HepG2 (cell line): ENCODE results near the gene CDT1. TPM values are rescaled to one million over a fixed set of nuclear protein-coding genes. Genes with fewer than 3 reads are reported as not detected.

Experiments used
- AKAP8 ChIP-seq: sonication (generic); formaldehyde crosslinking; IDR thresholded peaks from 2 replicates; pipeline ENCODE4 v1.5.1; 2020; ENCODE audit warnings: mild to moderate bottlenecking, missing genetic modification reagents
- ASH2L ChIP-seq: fragments of 300-600, 200-600 bp; sonication (generic); IDR thresholded peaks from 2 replicates; pipeline ENCODE4 v1.7.0; 2017; ENCODE audit warnings: low read depth, mild to moderate bottlenecking, moderate library complexity, mixed read lengths, low read length; ENCODE audit not compliant: insufficient read length
- ATF2 ChIP-seq: sonication (generic); formaldehyde crosslinking; IDR thresholded peaks from 2 replicates; pipeline ENCODE4 v1.4.0; 2020; ENCODE audit warnings: missing genetic modification reagents
- DR1 ChIP-seq: sonication (generic); formaldehyde crosslinking; IDR thresholded peaks from 2 replicates; pipeline ENCODE4 v1.8.0; 2021; ENCODE audit warnings: mild to moderate bottlenecking, missing genetic modification reagents, inconsistent platforms
- HDAC1 ChIP-seq: sonication (generic); formaldehyde crosslinking; IDR thresholded peaks from 2 replicates; pipeline ENCODE4 v1.5.1; 2020; ENCODE audit warnings: mild to moderate bottlenecking, missing genetic modification reagents
- HNRNPH1 ChIP-seq: fragments of 200-400 bp; formaldehyde crosslinking; optimal IDR thresholded peaks from 2 replicates; pipeline ENCODE3; 2017; ENCODE audit warnings: mild to moderate bottlenecking, low read depth, low read length
- HNRNPL ChIP-seq: fragments of 200-400 bp; formaldehyde crosslinking; IDR thresholded peaks from 2 replicates; pipeline ENCODE4 v1.6.1; 2017; ENCODE audit warnings: mild to moderate bottlenecking, low read depth, low read length
- MBNL3 ChIP-seq: fragments of 250-450 bp; sonication (Bioruptor Pico); conservative IDR thresholded peaks from 2 replicates; pipeline ENCODE4 v1.8.0; 2022; ENCODE audit warnings: mild to moderate bottlenecking, inconsistent platforms
- MLXIP ChIP-seq: sonication (generic); formaldehyde crosslinking; IDR thresholded peaks from 2 replicates; pipeline ENCODE4 v1.9.0; 2021; ENCODE audit warnings: missing genetic modification reagents, borderline replicate concordance
- MNT ChIP-seq: fragments of 450-650 bp; IDR thresholded peaks from 2 replicates; pipeline ENCODE4 v1.6.1; 2016
- NPAS2 ChIP-seq: sonication (generic); formaldehyde crosslinking; IDR thresholded peaks from 2 replicates; pipeline ENCODE4 v1.8.0; 2022; ENCODE audit warnings: mild to moderate bottlenecking, missing genetic modification reagents, borderline replicate concordance
- NR3C1 ChIP-seq: sonication (generic); formaldehyde crosslinking; IDR thresholded peaks from 2 replicates; pipeline ENCODE4 v1.4.0; 2020; ENCODE audit warnings: missing genetic modification reagents
- POLR2A ChIP-seq, 2 experiments: IDR thresholded peaks; 2 replicates each; pipeline ENCODE4 v1.6.1; 2011; ENCODE audit warnings: low read depth in 2 of 2, low read length in 2 of 2, mild to moderate bottlenecking in 1 of 2, moderate library complexity in 1 of 2; ENCODE audit not compliant: insufficient read depth in 1 of 2
- REXO4 ChIP-seq: sonication (generic); formaldehyde crosslinking; IDR thresholded peaks from 2 replicates; pipeline ENCODE4 v1.8.0; 2022; ENCODE audit warnings: missing genetic modification reagents, mild to moderate bottlenecking, borderline replicate concordance
- SIN3B ChIP-seq: fragments of 150-350 bp; IDR thresholded peaks from 2 replicates; pipeline ENCODE4 v1.6.1; 2014; ENCODE audit warnings: low read length
- ZNF335 ChIP-seq: sonication (generic); formaldehyde crosslinking; IDR thresholded peaks from 2 replicates; pipeline ENCODE4 v1.4.0; 2020; ENCODE audit warnings: missing genetic modification reagents
- ZNF432 ChIP-seq: sonication (generic); formaldehyde crosslinking; IDR thresholded peaks from 2 replicates; pipeline ENCODE4 v1.5.0; 2020; ENCODE audit warnings: missing genetic modification reagents, mild to moderate bottlenecking, borderline replicate concordance
- ZNF441 ChIP-seq: sonication (generic); formaldehyde crosslinking; IDR thresholded peaks from 2 replicates; pipeline ENCODE4 v1.7.0; 2021; ENCODE audit warnings: missing genetic modification reagents, borderline replicate concordance
- polyA plus RNA-seq, 8 experiments: library from polyadenylated mRNA; depleted of rRNA in 3 of 8; stranded (reverse) in 7 of 8; unstranded in 1 of 8; fragments of >200 nt; fragmentation: Illumina TruSeq in 4 of 8; extraction: Trizol in 4 of 8; gene quantifications; 2 replicates each; pipeline versions ENCODE4 v1.2.1 to v1.2.3, GENCODE V29; 2011 to 2016; ENCODE audit warnings: low read depth in 4 of 8, missing spikeins in 1 of 8, mixed read lengths in 1 of 8; ENCODE audit not compliant: insufficient read depth in 1 of 8
- total RNA-seq, 5 experiments: library from RNA; depleted of rRNA; stranded (reverse); fragments of >200 nt; fragmentation: Illumina TruSeq; extraction: Trizol; gene quantifications; 2 replicates each; pipeline ENCODE4 v1.2.3, GENCODE V29; 2016; ENCODE audit warnings: low read depth in 1 of 5
- TF ChIP-seq, protein P1 (sequence below): IDR thresholded peaks from 2 replicates; pipeline ENCODE4 v1.6.1; 2016; ENCODE audit warnings: mild to moderate bottlenecking
- TF ChIP-seq, protein P2 (sequence below): IDR thresholded peaks from 2 replicates; pipeline ENCODE4 v1.6.1; 2016

The CDT1 gene
- total and polyA plus RNA-seq, 2 of the 13 experiments (the other 11 are each of a cell fraction or from before 2014, with no cell fraction given), result 23.1 to 23.8 TPM

- TF ChIP-seq ATF2 (CRISPR knock-in tag) (0 out of 2 replicates have a peak, but pooled peaks have one; percentile 18), HDAC1 (peak; percentile 29), MBNL3 (CRISPR knock-in tag) (no peak), HNRNPL (peak; percentile 86), ASH2L (peak; percentile 62), MLXIP (0 out of 2 replicates have a peak, but pooled peaks have one; percentile 17), NR3C1 (CRISPR knock-in tag) (no peak), POLR2A (IDR thresholded peaks at IDR 0.05; ENCODE audit: insufficient read depth in 1 of 2, low read depth in 2 of 2, low read length in 2 of 2) (peak in 1 of 2 experiments; percentile 52; a peak in 2 of 4 replicates), NPAS2 (CRISPR knock-in tag) (no peak), ZNF441 (CRISPR knock-in tag) (no peak), HNRNPH1 (peak; percentile 23), DR1 (no peak), AKAP8 (0 out of 2 replicates have a peak, but pooled peaks have one; percentile 13), SIN3B (no peak), ZNF335 (no peak), REXO4 (CRISPR knock-in tag) (no peak), MNT (no peak), ZNF432 (CRISPR knock-in tag) (no peak)
- TF ChIP-seq, protein P1, sequence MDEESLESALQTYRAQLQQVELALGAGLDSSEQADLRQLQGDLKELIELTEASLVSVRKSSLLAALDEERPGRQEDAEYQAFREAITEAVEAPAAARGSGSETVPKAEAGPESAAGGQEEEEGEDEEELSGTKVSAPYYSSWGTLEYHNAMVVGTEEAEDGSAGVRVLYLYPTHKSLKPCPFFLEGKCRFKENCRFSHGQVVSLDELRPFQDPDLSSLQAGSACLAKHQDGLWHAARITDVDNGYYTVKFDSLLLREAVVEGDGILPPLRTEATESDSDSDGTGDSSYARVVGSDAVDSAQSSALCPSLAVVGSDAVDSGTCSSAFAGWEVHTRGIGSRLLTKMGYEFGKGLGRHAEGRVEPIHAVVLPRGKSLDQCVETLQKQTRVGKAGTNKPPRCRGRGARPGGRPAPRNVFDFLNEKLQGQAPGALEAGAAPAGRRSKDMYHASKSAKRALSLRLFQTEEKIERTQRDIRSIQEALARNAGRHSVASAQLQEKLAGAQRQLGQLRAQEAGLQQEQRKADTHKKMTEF (CRISPR knock-in tag), result no peak
- TF ChIP-seq, protein P2, sequence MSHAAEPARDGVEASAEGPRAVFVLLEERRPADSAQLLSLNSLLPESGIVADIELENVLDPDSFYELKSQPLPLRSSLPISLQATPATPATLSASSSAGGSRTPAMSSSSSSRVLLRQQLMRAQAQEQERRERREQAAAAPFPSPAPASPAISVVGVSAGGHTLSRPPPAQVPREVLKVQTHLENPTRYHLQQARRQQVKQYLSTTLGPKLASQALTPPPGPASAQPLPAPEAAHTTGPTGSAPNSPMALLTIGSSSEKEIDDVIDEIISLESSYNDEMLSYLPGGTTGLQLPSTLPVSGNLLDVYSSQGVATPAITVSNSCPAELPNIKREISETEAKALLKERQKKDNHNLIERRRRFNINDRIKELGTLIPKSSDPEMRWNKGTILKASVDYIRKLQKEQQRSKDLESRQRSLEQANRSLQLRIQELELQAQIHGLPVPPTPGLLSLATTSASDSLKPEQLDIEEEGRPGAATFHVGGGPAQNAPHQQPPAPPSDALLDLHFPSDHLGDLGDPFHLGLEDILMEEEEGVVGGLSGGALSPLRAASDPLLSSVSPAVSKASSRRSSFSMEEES (CRISPR knock-in tag), result no peak; the same call in 1 of the 2 replicates
These were observed 19.3 kb upstream of the CDT1 start (continued) for GRCh38 chr16:88784074-88784855.
